ENCODE results near the gene ITPRIP. TPM values are rescaled to one million over a fixed set of nuclear protein-coding genes. Genes with fewer than 3 reads are reported as not detected.

ITPRIP gene
- total and polyA plus RNA-seq, 4 donors = 21.7 to 44.7 (median 29.9) TPM

GRCh38 chr10:104322416-104322782, 15.9 kb downstream of the ITPRIP start:
- TF ChIP-seq, protein P1, sequence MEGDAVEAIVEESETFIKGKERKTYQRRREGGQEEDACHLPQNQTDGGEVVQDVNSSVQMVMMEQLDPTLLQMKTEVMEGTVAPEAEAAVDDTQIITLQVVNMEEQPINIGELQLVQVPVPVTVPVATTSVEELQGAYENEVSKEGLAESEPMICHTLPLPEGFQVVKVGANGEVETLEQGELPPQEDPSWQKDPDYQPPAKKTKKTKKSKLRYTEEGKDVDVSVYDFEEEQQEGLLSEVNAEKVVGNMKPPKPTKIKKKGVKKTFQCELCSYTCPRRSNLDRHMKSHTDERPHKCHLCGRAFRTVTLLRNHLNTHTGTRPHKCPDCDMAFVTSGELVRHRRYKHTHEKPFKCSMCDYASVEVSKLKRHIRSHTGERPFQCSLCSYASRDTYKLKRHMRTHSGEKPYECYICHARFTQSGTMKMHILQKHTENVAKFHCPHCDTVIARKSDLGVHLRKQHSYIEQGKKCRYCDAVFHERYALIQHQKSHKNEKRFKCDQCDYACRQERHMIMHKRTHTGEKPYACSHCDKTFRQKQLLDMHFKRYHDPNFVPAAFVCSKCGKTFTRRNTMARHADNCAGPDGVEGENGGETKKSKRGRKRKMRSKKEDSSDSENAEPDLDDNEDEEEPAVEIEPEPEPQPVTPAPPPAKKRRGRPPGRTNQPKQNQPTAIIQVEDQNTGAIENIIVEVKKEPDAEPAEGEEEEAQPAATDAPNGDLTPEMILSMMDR (IDR thresholded peaks at IDR 0.05; ENCODE audit: control extremely low read depth, extremely low read depth) = no peak
- no peaks in the 10 kb centered on the region for H3K27me3 ChIP-seq (ENCODE audit: control insufficient read depth in 3 of 3, insufficient read depth in 3 of 3, low read length in 2 of 3)
- DNase-seq = no peak
- peak overlapping the region; percentile 39 to 76 for H3K27ac ChIP-seq (ENCODE audit: low read depth in 1 of 2, low read length in 1 of 2)
- no peak overlapping the region for H3K9ac ChIP-seq (ENCODE audit: insufficient read depth in 1 of 2, low read length in 2 of 2)
- no peaks in the 10 kb centered on the region for H3K9me3 ChIP-seq (ENCODE audit: control insufficient read depth in 4 of 4, insufficient read depth in 3 of 4, low read length in 3 of 4)
- no peak for ATAC-seq (ENCODE audit: insufficient read depth, low FRiP score)
- peaks cover 0 to 7% (median 0%) of the 10 kb centered on the region in 4 donors for H3K36me3 ChIP-seq (ENCODE audit: control insufficient read depth in 4 of 4, insufficient read depth in 4 of 4, low read length in 4 of 4)
- WGBS, 2 donors = 15 to 39% methylated on average over 7 of the region's 7 CpGs
- no peak overlapping the region for H3K4me3 ChIP-seq
- peaks cover 16 to 77% (median 38%) of the 10 kb centered on the region in 5 donors for H3K4me1 ChIP-seq (ENCODE audit: control insufficient read depth in 5 of 5, insufficient read depth in 5 of 5, low read length in 5 of 5)

- H3K27ac ChIP-seq (ENCODE audit: low read depth in 1 of 2, low read length in 1 of 2) = peak overlapping the region; percentile 37 to 76
- peaks cover 21 to 72% (median 37%) of the 10 kb centered on the region in 5 donors for H3K4me1 ChIP-seq (ENCODE audit: control insufficient read depth in 5 of 5, insufficient read depth in 5 of 5, low read length in 5 of 5)
- H3K27me3 ChIP-seq (ENCODE audit: control insufficient read depth in 3 of 3, insufficient read depth in 3 of 3, low read length in 2 of 3) = no peaks in the 10 kb centered on the region
- WGBS, 2 donors = 49 to 53% methylated on average over 8 of the region's 8 CpGs
- ATAC-seq (ENCODE audit: insufficient read depth, low FRiP score) (no peak), DNase-seq (no peak)
- TF ChIP-seq, protein P1 (IDR thresholded peaks at IDR 0.05; ENCODE audit: control extremely low read depth, extremely low read depth) = no peak
- H3K9me3 ChIP-seq (ENCODE audit: control insufficient read depth in 4 of 4, insufficient read depth in 3 of 4, low read length in 3 of 4) = no peaks in the 10 kb centered on the region
- H3K4me3 ChIP-seq = no peak overlapping the region
- H3K36me3 ChIP-seq (ENCODE audit: control insufficient read depth in 4 of 4, insufficient read depth in 4 of 4, low read length in 4 of 4) = peaks cover 0 to 7% (median 0%) of the 10 kb centered on the region in 4 donors
- no peak overlapping the region for H3K9ac ChIP-seq (ENCODE audit: insufficient read depth in 1 of 2, low read length in 2 of 2)
Observed at GRCh38 chr10:104321725-104322415, 16.4 kb downstream of the ITPRIP start.

DNA sequence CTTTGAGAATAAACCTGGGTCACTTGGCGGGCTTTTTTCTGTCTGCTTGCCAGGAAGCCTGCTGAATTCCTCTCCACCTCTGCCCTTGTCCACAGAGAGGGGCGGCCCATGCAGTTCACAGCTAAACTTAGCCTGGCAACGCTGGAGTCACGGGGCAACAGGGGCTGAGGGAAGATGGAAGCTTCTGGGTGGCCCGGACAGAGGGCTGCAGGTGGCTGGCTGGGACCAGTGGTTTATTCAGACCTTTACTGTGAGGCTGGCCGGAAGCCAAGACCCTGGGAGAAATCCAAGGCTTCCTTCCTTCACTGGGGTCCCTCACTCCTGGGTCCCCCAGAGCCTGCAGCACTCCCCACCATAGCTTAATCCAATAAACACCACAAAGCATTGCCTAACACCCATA, 17.0 kb downstream of the ITPRIP start:
- Histone ChIP-seq H3K27me3 (ENCODE audit: control insufficient read depth in 3 of 3, insufficient read depth in 3 of 3, low read length in 2 of 3) (no peaks in the 10 kb centered on the region), H3K4me1 (ENCODE audit: control insufficient read depth in 5 of 5, insufficient read depth in 5 of 5, low read length in 5 of 5) (peaks cover 19 to 69% (median 31%) of the 10 kb centered on the region in 5 donors), H3K9me3 (ENCODE audit: control insufficient read depth in 4 of 4, insufficient read depth in 3 of 4, low read length in 3 of 4) (no peaks in the 10 kb centered on the region), H3K9ac (ENCODE audit: insufficient read depth in 1 of 2, low read length in 2 of 2) (no peak overlapping the region), H3K27ac (ENCODE audit: low read depth in 1 of 2, low read length in 1 of 2) (peak overlapping the region; percentile 0 to 31), H3K4me3 (no peak overlapping the region), H3K36me3 (ENCODE audit: control insufficient read depth in 4 of 4, insufficient read depth in 4 of 4, low read length in 4 of 4) (peaks cover 0 to 7% (median 0%) of the 10 kb centered on the region in 4 donors)
- DNase-seq = no peak
- no peak for ATAC-seq (ENCODE audit: insufficient read depth, low FRiP score)
- TF ChIP-seq, protein P1 (IDR thresholded peaks at IDR 0.05; ENCODE audit: control extremely low read depth, extremely low read depth) = no peak
- 63 to 69% methylated on average over 6 of the region's 6 CpGs for WGBS, 2 donors
